GM18858 (cell line): ENCODE measurements around the gene LST1.

Experiments used
- ATAC-seq: cut with Tn5 transposase; IDR thresholded peaks from one replicate; pipeline ENCODE4 v1.9.1; 2021; ENCODE audit not compliant: unreplicated experiment

Gene LST1

DNA sequence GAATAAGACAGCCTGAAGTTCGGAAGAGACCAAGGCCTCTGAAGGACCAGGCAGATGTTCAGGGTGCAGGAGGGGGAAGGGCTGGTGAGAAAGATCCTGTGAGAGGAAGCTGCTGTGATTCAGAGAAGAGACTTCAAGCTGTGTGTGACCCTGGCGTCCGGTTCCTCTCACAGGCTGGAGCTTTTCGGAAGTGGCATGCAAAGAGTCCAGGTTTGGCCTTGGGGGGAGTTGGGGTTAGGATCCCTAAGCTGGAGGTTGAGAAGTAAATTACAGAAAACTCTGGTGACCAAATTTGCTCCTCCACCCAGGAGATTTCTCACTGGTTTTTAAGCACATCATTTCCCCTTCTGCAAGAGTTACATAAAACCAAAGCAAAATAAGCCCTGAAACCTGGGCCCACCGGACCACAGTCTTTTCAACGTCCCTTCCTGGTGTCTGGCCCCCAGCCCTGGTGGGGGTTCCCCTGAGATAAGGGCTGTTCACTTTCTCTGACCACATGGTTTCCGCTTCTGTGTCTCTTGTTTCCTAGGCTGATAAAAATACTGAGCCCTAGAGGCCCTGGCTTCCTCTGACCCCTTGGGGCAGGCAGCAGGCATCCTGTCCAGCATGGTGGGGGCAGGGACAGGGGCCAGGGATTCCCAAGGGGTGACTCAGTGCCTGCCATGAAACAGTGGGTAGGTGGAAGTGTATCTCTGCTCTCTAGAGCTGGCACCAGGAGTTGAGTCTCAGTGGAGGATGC, 25.9 kb upstream of the LST1 start:
- ATAC-seq = peak; percentile 52

GRCh38 chr6:31560697-31561058, 25.4 kb upstream of the LST1 start:
- ATAC-seq = no peak

- no peak for ATAC-seq
Measured at GRCh38 chr6:31567531-31568370, 18.3 kb upstream of the LST1 start.

- ATAC-seq = peak; percentile 51
Measured at GRCh38 chr6:31568537-31568961, 17.5 kb upstream of the LST1 start.

DNA sequence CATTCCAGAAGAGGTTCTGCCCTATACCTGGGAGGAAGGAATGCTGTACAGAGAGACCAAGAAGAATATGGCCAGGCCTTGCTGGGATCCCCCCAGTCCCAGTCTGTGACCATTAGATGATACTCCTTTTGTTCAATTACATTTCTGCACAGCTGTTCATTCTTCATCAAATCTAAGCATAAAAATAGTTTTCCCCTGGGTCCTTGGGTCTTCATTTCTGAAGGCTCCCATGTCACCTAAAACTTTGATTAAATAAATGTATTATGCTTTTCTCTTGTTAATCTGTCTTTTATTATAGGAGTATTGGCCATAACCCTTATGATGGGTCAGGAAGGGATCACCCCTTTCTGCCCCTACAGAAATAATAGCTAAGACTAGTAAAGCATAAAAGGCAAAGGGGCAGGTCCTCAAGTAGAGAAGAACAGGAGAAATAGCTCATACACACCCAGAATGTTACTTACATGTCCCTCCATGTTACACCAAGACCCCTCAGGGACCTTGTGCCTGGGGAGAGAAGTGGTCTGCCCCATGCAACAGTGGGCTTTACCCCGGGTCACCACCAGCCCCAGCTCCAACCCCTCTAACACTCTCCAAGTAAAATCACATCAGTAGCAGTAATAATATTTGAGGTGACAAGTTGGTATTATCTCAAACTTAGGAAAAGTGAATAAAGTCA, 16.1 kb upstream of the LST1 start:
- ATAC-seq = no peak

GRCh38 chr6:31572041-31572911, 13.8 kb upstream of the LST1 start, which contains the start of gene LTA:
Gene LTA, plus strand, starts transcription at chr6:31572289. Its CDS starts 454 bp downstream, at chr6:31572743.
- ATAC-seq = no peak

DNA sequence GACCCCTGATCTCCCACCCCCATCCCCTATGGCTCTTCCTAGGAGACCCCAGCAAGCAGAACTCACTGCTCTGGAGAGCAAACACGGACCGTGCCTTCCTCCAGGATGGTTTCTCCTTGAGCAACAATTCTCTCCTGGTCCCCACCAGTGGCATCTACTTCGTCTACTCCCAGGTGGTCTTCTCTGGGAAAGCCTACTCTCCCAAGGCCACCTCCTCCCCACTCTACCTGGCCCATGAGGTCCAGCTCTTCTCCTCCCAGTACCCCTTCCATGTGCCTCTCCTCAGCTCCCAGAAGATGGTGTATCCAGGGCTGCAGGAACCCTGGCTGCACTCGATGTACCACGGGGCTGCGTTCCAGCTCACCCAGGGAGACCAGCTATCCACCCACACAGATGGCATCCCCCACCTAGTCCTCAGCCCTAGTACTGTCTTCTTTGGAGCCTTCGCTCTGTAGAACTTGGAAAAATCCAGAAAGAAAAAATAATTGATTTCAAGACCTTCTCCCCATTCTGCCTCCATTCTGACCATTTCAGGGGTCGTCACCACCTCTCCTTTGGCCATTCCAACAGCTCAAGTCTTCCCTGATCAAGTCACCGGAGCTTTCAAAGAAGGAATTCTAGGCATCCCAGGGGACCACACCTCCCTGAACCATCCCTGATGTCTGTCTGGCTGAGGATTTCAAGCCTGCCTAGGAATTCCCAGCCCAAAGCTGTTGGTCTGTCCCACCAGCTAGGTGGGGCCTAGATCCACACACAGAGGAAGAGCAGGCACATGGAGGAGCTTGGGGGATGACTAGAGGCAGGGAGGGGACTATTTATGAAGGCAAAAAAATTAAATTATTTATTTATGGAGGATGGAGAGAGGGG, 12.6 kb upstream of the LST1 start:
- ATAC-seq = no peak

GRCh38 chr6:31574106-31575061, 11.7 kb upstream of the LST1 start:
- ATAC-seq = no peak

GRCh38 chr6:31575335-31575901, 10.7 kb upstream of the LST1 start, which contains the start of gene TNF:
Gene TNF, plus strand, starts transcription at chr6:31575565. Its CDS starts 177 bp downstream, at chr6:31575742.
- no peak for ATAC-seq

DNA sequence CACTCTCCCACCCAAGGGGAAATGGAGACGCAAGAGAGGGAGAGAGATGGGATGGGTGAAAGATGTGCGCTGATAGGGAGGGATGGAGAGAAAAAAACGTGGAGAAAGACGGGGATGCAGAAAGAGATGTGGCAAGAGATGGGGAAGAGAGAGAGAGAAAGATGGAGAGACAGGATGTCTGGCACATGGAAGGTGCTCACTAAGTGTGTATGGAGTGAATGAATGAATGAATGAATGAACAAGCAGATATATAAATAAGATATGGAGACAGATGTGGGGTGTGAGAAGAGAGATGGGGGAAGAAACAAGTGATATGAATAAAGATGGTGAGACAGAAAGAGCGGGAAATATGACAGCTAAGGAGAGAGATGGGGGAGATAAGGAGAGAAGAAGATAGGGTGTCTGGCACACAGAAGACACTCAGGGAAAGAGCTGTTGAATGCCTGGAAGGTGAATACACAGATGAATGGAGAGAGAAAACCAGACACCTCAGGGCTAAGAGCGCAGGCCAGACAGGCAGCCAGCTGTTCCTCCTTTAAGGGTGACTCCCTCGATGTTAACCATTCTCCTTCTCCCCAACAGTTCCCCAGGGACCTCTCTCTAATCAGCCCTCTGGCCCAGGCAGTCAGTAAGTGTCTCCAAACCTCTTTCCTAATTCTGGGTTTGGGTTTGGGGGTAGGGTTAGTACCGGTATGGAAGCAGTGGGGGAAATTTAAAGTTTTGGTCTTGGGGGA, 10.0 kb upstream of the LST1 start:
- ATAC-seq = no peak

- ATAC-seq = no peak
Measured at GRCh38 chr6:31576897-31577578, 9.0 kb upstream of the LST1 start.

DNA sequence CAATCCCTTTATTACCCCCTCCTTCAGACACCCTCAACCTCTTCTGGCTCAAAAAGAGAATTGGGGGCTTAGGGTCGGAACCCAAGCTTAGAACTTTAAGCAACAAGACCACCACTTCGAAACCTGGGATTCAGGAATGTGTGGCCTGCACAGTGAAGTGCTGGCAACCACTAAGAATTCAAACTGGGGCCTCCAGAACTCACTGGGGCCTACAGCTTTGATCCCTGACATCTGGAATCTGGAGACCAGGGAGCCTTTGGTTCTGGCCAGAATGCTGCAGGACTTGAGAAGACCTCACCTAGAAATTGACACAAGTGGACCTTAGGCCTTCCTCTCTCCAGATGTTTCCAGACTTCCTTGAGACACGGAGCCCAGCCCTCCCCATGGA, 8.5 kb upstream of the LST1 start:
- no peak for ATAC-seq

DNA sequence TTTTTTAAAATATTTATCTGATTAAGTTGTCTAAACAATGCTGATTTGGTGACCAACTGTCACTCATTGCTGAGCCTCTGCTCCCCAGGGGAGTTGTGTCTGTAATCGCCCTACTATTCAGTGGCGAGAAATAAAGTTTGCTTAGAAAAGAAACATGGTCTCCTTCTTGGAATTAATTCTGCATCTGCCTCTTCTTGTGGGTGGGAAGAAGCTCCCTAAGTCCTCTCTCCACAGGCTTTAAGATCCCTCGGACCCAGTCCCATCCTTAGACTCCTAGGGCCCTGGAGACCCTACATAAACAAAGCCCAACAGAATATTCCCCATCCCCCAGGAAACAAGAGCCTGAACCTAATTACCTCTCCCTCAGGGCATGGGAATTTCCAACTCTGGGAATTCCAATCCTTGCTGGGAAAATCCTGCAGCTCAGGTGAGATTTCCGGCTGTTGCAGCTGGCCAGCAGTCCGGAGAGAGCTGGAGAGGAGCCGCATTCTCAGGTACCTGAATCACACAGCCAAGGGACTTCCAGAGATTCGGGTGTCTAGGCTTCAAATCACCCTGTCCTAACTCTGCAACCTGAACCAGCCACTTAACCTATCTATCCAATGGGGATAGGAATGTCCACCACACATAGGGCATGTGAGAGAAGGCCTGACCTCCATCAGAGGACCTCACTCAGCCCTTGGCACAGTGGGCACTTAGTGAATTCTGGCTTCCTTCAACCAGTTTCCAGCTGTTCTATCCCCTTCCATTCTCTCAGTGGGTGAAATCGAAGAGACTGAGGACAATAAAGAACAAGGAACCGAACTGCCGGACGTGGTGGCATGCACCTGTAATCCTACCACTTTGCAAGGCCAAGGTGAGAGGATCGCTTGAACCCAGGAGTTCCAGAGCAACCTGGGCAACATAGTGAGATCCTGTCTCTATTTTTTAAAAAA, 7.6 kb upstream of the LST1 start:
- no peak for ATAC-seq

GRCh38 chr6:31579119-31579505, 7.0 kb upstream of the LST1 start:
- ATAC-seq = no peak

DNA sequence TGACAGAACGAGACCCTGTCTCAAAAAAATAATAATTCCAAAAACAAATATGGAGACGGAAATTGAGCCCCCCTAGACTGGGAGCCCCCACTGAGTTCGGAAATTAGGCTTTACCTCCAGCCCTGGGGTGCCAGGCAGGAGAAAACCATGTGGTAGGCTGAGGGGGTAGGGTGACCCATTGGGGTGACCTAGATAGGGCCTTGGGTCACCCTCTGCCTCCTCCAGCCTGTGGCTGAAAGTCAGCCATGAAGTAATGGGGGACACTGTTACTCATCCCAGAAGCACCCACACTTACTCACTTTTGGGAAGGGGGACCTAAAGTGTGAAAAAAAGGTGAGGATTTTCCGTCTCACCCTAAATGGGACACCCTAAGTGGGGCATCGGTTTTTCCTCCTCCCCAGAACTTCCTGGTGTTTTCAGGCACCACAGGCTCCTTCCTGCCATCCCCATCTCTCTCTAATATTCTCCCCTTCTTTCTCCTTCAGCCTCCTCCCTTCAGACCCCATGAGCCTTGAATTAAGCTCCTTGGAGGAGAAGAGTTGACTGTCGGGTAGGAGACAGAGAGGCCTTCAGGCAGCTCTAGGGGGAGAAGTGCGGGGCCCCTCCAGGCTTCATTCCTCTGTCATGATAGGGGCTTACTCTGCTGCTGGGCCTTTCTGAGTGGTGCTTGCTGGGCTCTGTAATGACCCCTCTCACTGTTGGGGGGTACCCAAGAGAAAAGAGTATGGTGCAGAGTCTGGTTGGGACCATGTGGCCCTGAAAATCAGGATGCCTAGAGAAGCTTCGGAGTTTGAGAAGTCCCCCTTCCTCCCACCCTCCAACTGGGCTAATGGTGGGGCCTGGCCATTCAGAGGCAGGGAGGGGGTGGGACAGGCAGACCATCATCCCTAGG, 6.3 kb upstream of the LST1 start:
- no peak for ATAC-seq
